IMR-90 (cell line): ENCODE data around the gene AAK1. TPM values are rescaled to one million over a fixed set of nuclear protein-coding genes. Genes with fewer than 3 reads are reported as not detected.

ENCODE experiments used
- ATAC-seq: fragments of 200-7000 bp; cut with Tn5 transposase; 2 replicates; pipeline ENCODE4 v1.9.1; 2020; ENCODE audit warnings: low read depth, mild to moderate bottlenecking, moderate library complexity
- BruUV-seq: library from RNA; stranded (reverse); fragments of 400-500 nt; replicated peaks from 2 replicates; lab custom pipeline; 2021; lab: Mats Ljungman, UMichigan
- CTCF ChIA-PET: fragments of 300-600 bp; formaldehyde crosslinking; extraction: SDS; loops from one replicate; lab custom pipeline; 2021; ENCODE audit warnings: antibody characterized with exemption; lab: Yijun Ruan, JAX
- POLR2A ChIA-PET: fragments of 300-600 bp; sonication (Branson Sonifier 250); formaldehyde crosslinking; loops from one replicate; lab custom pipeline; 2022; ENCODE audit warnings: antibody characterized with exemption; ENCODE audit not compliant: unreplicated experiment; lab: Charles Lee
- DNase-seq: peaks from one replicate; pipeline ENCODE4 v3.0.0; 2013
- H2AFZ ChIP-seq: replicated peaks from 2 replicates; pipeline ENCODE3; 2013; ENCODE audit warnings: low read length, mild to moderate bottlenecking; ENCODE audit not compliant: poor library complexity
- H2AK5ac ChIP-seq: 2 replicates; pipeline ENCODE4 v1.6.1; 2013; ENCODE audit warnings: low read depth, low read length, inconsistent platforms
- H2AK9ac ChIP-seq: replicated peaks from 2 replicates; pipeline ENCODE3; 2013; ENCODE audit warnings: mild to moderate bottlenecking, low read depth, low read length, moderate library complexity; ENCODE audit not compliant: poor library complexity
- H2BK120ac ChIP-seq: 2 replicates; pipeline ENCODE4 v1.6.1; 2013; ENCODE audit warnings: low read depth, low read length, inconsistent platforms
- H2BK15ac ChIP-seq: 3 replicates; pipeline ENCODE4 v1.6.1; 2013; ENCODE audit warnings: low read depth, low read length, inconsistent platforms
- H2BK20ac ChIP-seq: 2 replicates; pipeline ENCODE4 v1.6.1; 2013; ENCODE audit warnings: low read depth, mild to moderate bottlenecking, inconsistent platforms, low read length, moderate library complexity
- H2BK5ac ChIP-seq: 2 replicates; pipeline ENCODE4 v1.6.1; 2013; ENCODE audit warnings: mild to moderate bottlenecking, low read depth, low read length, inconsistent platforms; ENCODE audit not compliant: poor library complexity, severe bottlenecking
- H3K14ac ChIP-seq: replicated peaks from 2 replicates; pipeline ENCODE4 v1.6.1; 2013; ENCODE audit warnings: low read depth, low read length, inconsistent platforms
- H3K18ac ChIP-seq: 2 replicates; pipeline ENCODE4 v1.6.1; 2013; ENCODE audit warnings: low read depth, low read length, control low read depth
- H3K23ac ChIP-seq: 2 replicates; pipeline ENCODE4 v1.6.1; 2013; ENCODE audit warnings: low read depth, low read length, inconsistent platforms
- H3K27ac ChIP-seq: 2 replicates; pipeline ENCODE4 v1.5.1; 2013; ENCODE audit warnings: mild to moderate bottlenecking, control low read depth, low read length; ENCODE audit not compliant: insufficient read depth
- H3K27me3 ChIP-seq: 2 replicates; pipeline ENCODE4 v1.6.1; 2013; ENCODE audit warnings: low read length; ENCODE audit not compliant: control insufficient read depth, insufficient read depth
- H3K36me3 ChIP-seq: 2 replicates; pipeline ENCODE4 v1.6.1; 2013; ENCODE audit warnings: low read length, mixed read lengths; ENCODE audit not compliant: control insufficient read depth, insufficient read depth
- H3K4ac ChIP-seq: 2 replicates; pipeline ENCODE4 v1.6.1; 2013; ENCODE audit warnings: low read depth, low read length, inconsistent platforms
- H3K4me1 ChIP-seq: 2 replicates; pipeline ENCODE4 v1.6.1; 2013; ENCODE audit warnings: low read length, mixed read lengths; ENCODE audit not compliant: control insufficient read depth, insufficient read depth
- H3K4me2 ChIP-seq: 2 replicates; pipeline ENCODE4 v1.6.1; 2013; ENCODE audit warnings: low read depth, mild to moderate bottlenecking, control low read depth, low read length, moderate library complexity
- H3K4me3 ChIP-seq: 2 replicates; pipeline ENCODE4 v1.5.1; 2013; ENCODE audit warnings: low read depth, mild to moderate bottlenecking, control low read depth, low read length, moderate library complexity; ENCODE audit not compliant: insufficient read depth
- H3K56ac ChIP-seq: 2 replicates; pipeline ENCODE4 v1.6.1; 2013; ENCODE audit warnings: low read length, inconsistent platforms; ENCODE audit not compliant: insufficient read depth; ENCODE audit errors: extremely low read depth
- H3K79me1 ChIP-seq, 2 experiments: 2 replicates each; pipeline ENCODE4 v1.6.1; 2013; ENCODE audit warnings: low read length in 2 of 2, inconsistent platforms in 1 of 2, low read depth in 1 of 2
- H3K9ac ChIP-seq: 2 replicates; pipeline ENCODE4 v1.6.1; 2013; ENCODE audit warnings: low read depth, low read length, control low read depth
- H3K9me1 ChIP-seq: 2 replicates; pipeline ENCODE4 v1.6.1; 2013; ENCODE audit warnings: low read length, inconsistent platforms; ENCODE audit not compliant: insufficient read depth
- H3K9me3 ChIP-seq: 2 replicates; pipeline ENCODE4 v1.6.1; 2013; ENCODE audit warnings: low read length; ENCODE audit not compliant: control insufficient read depth, insufficient read depth
- H4K20me1 ChIP-seq: 2 replicates; pipeline ENCODE4 v1.6.1; 2013; ENCODE audit warnings: low read length, inconsistent platforms; ENCODE audit not compliant: insufficient read depth
- H4K5ac ChIP-seq: 2 replicates; pipeline ENCODE4 v1.6.1; 2013; ENCODE audit warnings: mild to moderate bottlenecking, low read depth, low read length, control low read depth
- H4K8ac ChIP-seq, 2 experiments: 2 replicates each; pipeline ENCODE4 v1.6.1; 2013; ENCODE audit warnings: low read depth in 2 of 2, low read length in 2 of 2, control low read depth in 1 of 2, inconsistent platforms in 1 of 2
- H4K91ac ChIP-seq: 2 replicates; pipeline ENCODE4 v1.6.1; 2013; ENCODE audit warnings: low read depth, low read length, inconsistent platforms; ENCODE audit not compliant: insufficient read depth
- BHLHE40 ChIP-seq: fragments of 150-350 bp; IDR thresholded peaks from 2 replicates; pipeline ENCODE4 v1.6.1; 2016; ENCODE audit warnings: mild to moderate bottlenecking, low read depth, low read length
- CEBPB ChIP-seq: IDR thresholded peaks from 2 replicates; pipeline ENCODE4 v1.6.1; 2012; ENCODE audit warnings: low read depth, low read length, improper control_type of control experiment
- CHD1 ChIP-seq: IDR thresholded peaks from 2 replicates; pipeline ENCODE4 v1.6.1; 2012; ENCODE audit warnings: low read depth, low read length, improper control_type of control experiment
- ELK1 ChIP-seq: fragments of 150-350 bp; IDR thresholded peaks from 2 replicates; pipeline ENCODE4 v1.6.1; 2016; ENCODE audit warnings: low read depth, mild to moderate bottlenecking, low read length, moderate library complexity, borderline replicate concordance
- FOS ChIP-seq: fragments of 150-350 bp; IDR thresholded peaks from 2 replicates; pipeline ENCODE4 v1.6.1; 2016; ENCODE audit warnings: low read depth, low read length
- MAFK ChIP-seq: IDR thresholded peaks from 2 replicates; pipeline ENCODE4 v1.6.1; 2012; ENCODE audit warnings: low read depth, low read length, improper control_type of control experiment
- MAZ ChIP-seq: IDR thresholded peaks from 2 replicates; pipeline ENCODE4 v1.6.1; 2012; ENCODE audit warnings: low read depth, mild to moderate bottlenecking, low read length, improper control_type of control experiment, moderate library complexity, borderline replicate concordance
- MXI1 ChIP-seq: IDR thresholded peaks from 2 replicates; pipeline ENCODE4 v1.6.1; 2012; ENCODE audit warnings: low read depth, mild to moderate bottlenecking, low read length, moderate library complexity, borderline replicate concordance
- NFE2L2 ChIP-seq: fragments of 150-350 bp; IDR thresholded peaks from 2 replicates; pipeline ENCODE4 v1.6.1; 2016; ENCODE audit warnings: low read depth, mild to moderate bottlenecking, low read length
- POLR2A ChIP-seq: IDR thresholded peaks from 2 replicates; pipeline ENCODE4 v1.6.1; 2012; ENCODE audit warnings: mild to moderate bottlenecking, low read depth, low read length
- RAD21 ChIP-seq: IDR thresholded peaks from 2 replicates; pipeline ENCODE4 v1.6.1; 2012; ENCODE audit warnings: low read length, improper control_type of control experiment
- RCOR1 ChIP-seq: IDR thresholded peaks from 2 replicates; pipeline ENCODE4 v1.6.1; 2012; ENCODE audit warnings: mild to moderate bottlenecking, low read length, improper control_type of control experiment; ENCODE audit not compliant: insufficient replicate concordance
- RFX5 ChIP-seq: IDR thresholded peaks from 2 replicates; pipeline ENCODE4 v1.8.0; 2012; ENCODE audit warnings: low read depth, mild to moderate bottlenecking, low read length, moderate library complexity
- SMC3 ChIP-seq: fragments of 150-350 bp; IDR thresholded peaks from 2 replicates; pipeline ENCODE4 v1.6.1; 2016; ENCODE audit warnings: low read depth, mild to moderate bottlenecking, antibody characterized with exemption, low read length, moderate library complexity
- USF2 ChIP-seq: fragments of 150-350 bp; IDR thresholded peaks from 2 replicates; pipeline ENCODE4 v1.6.1; 2017; ENCODE audit warnings: mild to moderate bottlenecking, antibody characterized with exemption, low read length, low read depth
- WGBS, 2 experiments: methylation state at CpG; one replicate each; pipeline versions ENCODE4 v1.1.5 to v1.1.7; 2013; ENCODE audit warnings: missing lambda C conversion rate in 2 of 2; ENCODE audit not compliant: insufficient read length in 1 of 2; ENCODE audit errors: extremely low coverage in 2 of 2; 5-methylcytosine and 5-hydroxymethylcytosine counted together
- dilution Hi-C: fragments of 300-500 bp; cut with HindIII; formaldehyde crosslinking; loops from one replicate; pipeline ENCODE4 v1.14.3; 2018; ENCODE audit warnings: low sequenced_read_pairs; ENCODE audit not compliant: unreplicated experiment
- in situ Hi-C: fragments of 300-500 bp; cut with MboI; formaldehyde crosslinking; loops from 3 replicates; pipeline ENCODE4 v1.14.3; 2019; ENCODE audit warnings: low sequenced_read_pairs, inconsistent platforms, mixed read lengths
- intact Hi-C: fragments of 100-400 bp; cut with micrococcal nuclease; formaldehyde crosslinking; loops from 2 replicates; pipeline ENCODE4 v1.10.0; 2022
- polyA plus RNA-seq, 3 experiments: library from polyadenylated mRNA; depleted of rRNA; stranded (reverse); fragments of >200 nt; gene quantifications; 2 replicates each; pipeline ENCODE4 v1.2.3, GENCODE V29; 2012; ENCODE audit warnings: low replicate concordance in 1 of 3
- total RNA-seq: library from RNA; depleted of rRNA; stranded (reverse); fragments of >200 nt; gene quantifications from 2 replicates; pipeline ENCODE4 v1.2.3, GENCODE V29; 2012

The AAK1 gene
- total and polyA plus RNA-seq, 2 of the 4 experiments (the other 2 are of a cell fraction), result 21.9 to 26.5 TPM

GRCh38 chr2:69680001-69680675, 36.6 kb upstream of the AAK1 start:
- DNase-seq, result no peak
- H4K91ac ChIP-seq, result no peak overlapping the region
- ChIA-PET CTCF (no interaction called here), POLR2A (no interaction called here)
- no peak overlapping the region for H3K56ac ChIP-seq
- H3K36me3 ChIP-seq, result no peaks in the 10 kb centered on the region
- no peak overlapping the region for H2AK9ac ChIP-seq
- TF ChIP-seq ELK1, result no peak
- no peak for TF ChIP-seq NFE2L2
- no peak for TF ChIP-seq USF2
- TF ChIP-seq RFX5, result no peak
- TF ChIP-seq MXI1, result no peak
- TF ChIP-seq CEBPB, result no peak
- TF ChIP-seq RAD21, result no peak
- no peak for TF ChIP-seq CHD1
- no peak for TF ChIP-seq POLR2A
- TF ChIP-seq FOS, result no peak
- TF ChIP-seq RCOR1, result no peak
- no peak for TF ChIP-seq MAZ
- no peak for TF ChIP-seq SMC3
- TF ChIP-seq MAFK, result no peak
- TF ChIP-seq BHLHE40, result no peak
- ATAC-seq, result no peak
- H3K14ac ChIP-seq, result no peak overlapping the region
- dilution Hi-C loops, result no loop called here
- H4K5ac ChIP-seq, result no peak overlapping the region
- in situ Hi-C loops, result no loop called here
- H4K8ac ChIP-seq, result no peak overlapping the region
- intact Hi-C loops, result no loop called here
- no peak overlapping the region for H3K27ac ChIP-seq
- no peak overlapping the region for H2BK5ac ChIP-seq
- no peak overlapping the region for H2AFZ ChIP-seq
- H3K4ac ChIP-seq, result no peak overlapping the region
- H3K4me2 ChIP-seq, result no peak overlapping the region
- H2AK5ac ChIP-seq, result no peak overlapping the region
- H3K9me1 ChIP-seq, result peaks cover 3% of the 10 kb centered on the region; the same call in 1 of the 2 replicates
- no peak overlapping the region for H3K23ac ChIP-seq
- H4K20me1 ChIP-seq, result no peaks in the 10 kb centered on the region
- no peaks in the 10 kb centered on the region for H3K9me3 ChIP-seq
- no peak overlapping the region for H2BK20ac ChIP-seq
- H3K27me3 ChIP-seq, result no peaks in the 10 kb centered on the region
- no peak overlapping the region for H2BK120ac ChIP-seq
- H3K4me1 ChIP-seq, result peaks cover 4% of the 10 kb centered on the region; the same call in 1 of the 2 replicates
- no peak overlapping the region for H3K9ac ChIP-seq
- no peak overlapping the region for H3K4me3 ChIP-seq
- BruUV-seq, result no TSS peak
- no peak overlapping the region for H2BK15ac ChIP-seq
- no peak overlapping the region for H3K18ac ChIP-seq
- H3K79me1 ChIP-seq, result 0 out of 4 replicates have a peak, but pooled peaks cover 0 to 3% of the 10 kb centered on the region in 2 experiments
- no CpG with 5 or more reads among the region's 1 CpG for WGBS, 2 experiments
